Measurements from ENCODE around the gene FAM20B. TPM values are rescaled to one million over a fixed set of nuclear protein-coding genes. Genes with fewer than 3 reads are reported as not detected.
"Not testable (repeated sequence)": the region's sequence is repeated elsewhere in the genome, so short reads cannot be mapped to it uniquely, and the experiment has no call there.

The FAM20B gene
- total and polyA plus RNA-seq, 12 donors = 15.4 to 69.9 (median 38.3) TPM

DNA sequence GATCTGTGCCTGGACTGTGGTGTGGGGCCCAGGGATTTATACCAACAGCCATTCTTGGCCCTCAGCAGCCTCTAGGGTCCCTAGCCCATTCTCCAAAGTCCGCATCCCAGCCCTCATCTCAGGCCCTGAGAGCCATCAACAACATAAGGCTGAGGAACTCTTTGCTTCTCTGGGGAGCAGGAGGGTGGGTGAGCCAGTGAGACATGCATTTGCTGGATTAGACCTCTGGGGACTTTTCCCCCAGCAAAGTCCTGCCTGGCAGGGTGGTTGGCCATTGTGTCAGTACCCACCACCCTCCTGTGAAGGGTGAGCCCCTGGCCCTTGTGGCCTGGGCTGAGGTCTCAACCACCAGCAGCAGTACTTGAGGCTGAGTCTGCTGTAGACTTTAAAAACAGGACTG, 24.2 kb upstream of the FAM20B start:
- WGBS, 4 donors = 86 to 100% (median 97%) methylated on average over 1 of the region's 1 CpG
- intact Hi-C loops (cut with DNase I) = loop anchor here (5.0 kb wide), 3 partner anchors 189 to 469 kb away; no protein-coding TSS in a partner anchor
- Histone ChIP-seq H3K36me3 (replicated peaks in 1 of 2) (no peaks in the 10 kb centered on the region), H3K9me3 (replicated peaks in 1 of 3) (no peaks in the 10 kb centered on the region), H3K4me3 (no peak overlapping the region), H3K27me3 (no peaks in the 10 kb centered on the region), H3K27ac (no peak overlapping the region), H3K4me1 (replicated peaks in 1 of 2) (no peaks in the 10 kb centered on the region)
- DNase-seq = no peak
- TF ChIP-seq CTCF (IDR thresholded peaks at IDR 0.05) (no peak), POLR2A (IDR thresholded peaks at IDR 0.05) (no peak)

GRCh38 chr1:179002064-179002463, 23.6 kb upstream of the FAM20B start:
- intact Hi-C loops (cut with DNase I) = loop anchor here (2.0 to 5.0 kb wide), 4 partner anchors 190 to 470 kb away; no protein-coding TSS in a partner anchor
- H3K27ac ChIP-seq, DNase-seq: not testable (repeated sequence)

GRCh38 chr1:179002552-179003345, 22.9 kb upstream of the FAM20B start:
- H3K27me3 ChIP-seq = no peaks in the 10 kb centered on the region
- H3K4me1 ChIP-seq (replicated peaks in 1 of 2) = no peaks in the 10 kb centered on the region
- peak; percentile 60 to 87 (median 76) for DNase-seq
- WGBS, 4 donors = 24 to 38% (median 26%) methylated on average over 12 to 20 of the region's 20 CpGs
- no peaks in the 10 kb centered on the region for H3K36me3 ChIP-seq (replicated peaks in 1 of 2)
- TF ChIP-seq POLR2A (IDR thresholded peaks at IDR 0.05) (no peak), CTCF (IDR thresholded peaks at IDR 0.05) (peak; percentile 91 to 99 (median 94))
- H3K4me3 ChIP-seq = peak overlapping the region in 1 of 4 donors; percentile 25
- no peak overlapping the region for H3K27ac ChIP-seq
- H3K9me3 ChIP-seq (replicated peaks in 1 of 3) = no peaks in the 10 kb centered on the region
- intact Hi-C loops (cut with DNase I) = loop anchor here (2.0 to 5.0 kb wide), 4 partner anchors 190 to 470 kb away; no protein-coding TSS in a partner anchor

More at GRCh38 chr1:179002064-179002463, 23.6 kb upstream of the FAM20B start:
- WGBS, 4 donors = 94 to 95% (median 94%) methylated on average over 4 to 8 of the region's 8 CpGs
- H3K4me1 ChIP-seq (replicated peaks in 1 of 2); H3K27me3 ChIP-seq; H3K9me3 ChIP-seq (replicated peaks in 1 of 3); H3K36me3 ChIP-seq (replicated peaks in 1 of 2); H3K4me3 ChIP-seq: not testable (repeated sequence)

DNA sequence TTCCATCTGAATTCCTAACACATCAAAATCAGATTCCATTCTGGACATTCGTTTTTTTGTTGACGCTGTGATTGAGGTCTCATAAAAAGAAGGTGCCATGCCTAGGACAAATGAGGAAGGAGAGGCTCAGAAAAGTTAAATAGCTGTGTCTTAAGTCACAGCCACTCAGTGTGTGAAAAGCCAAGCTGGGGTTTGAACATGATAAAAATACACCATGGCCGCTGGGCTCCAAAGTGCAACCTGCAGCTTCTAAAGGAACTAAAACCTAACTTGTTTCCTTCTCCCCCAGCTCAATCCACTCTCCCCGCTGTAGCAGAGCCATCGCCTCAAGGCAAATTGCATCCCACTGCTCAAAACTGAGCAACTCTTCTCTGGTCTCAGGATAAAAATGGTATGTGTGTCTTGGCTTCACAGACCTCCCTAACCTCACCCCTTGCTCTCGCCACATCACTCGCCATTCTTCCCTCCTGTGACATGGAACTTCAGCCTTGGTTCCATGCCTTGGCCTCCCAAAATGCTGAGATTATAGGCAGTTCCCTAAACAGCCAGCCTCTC, 22.1 kb upstream of the FAM20B start:
- TF ChIP-seq CTCF (IDR thresholded peaks at IDR 0.05) (no peak), POLR2A (IDR thresholded peaks at IDR 0.05) (no peak)
- WGBS, 4 donors = 83 to 88% (median 86%) methylated on average over 7 of the region's 7 CpGs
- no peaks in the 10 kb centered on the region for H3K27me3 ChIP-seq
- no peak overlapping the region for H3K27ac ChIP-seq
- H3K9me3 ChIP-seq (replicated peaks in 1 of 3) = no peaks in the 10 kb centered on the region
- no peaks in the 10 kb centered on the region for H3K4me1 ChIP-seq (replicated peaks in 1 of 2)
- intact Hi-C loops (cut with DNase I) = loop anchor here (2.0 to 5.0 kb wide), 4 partner anchors 191 to 471 kb away; no protein-coding TSS in a partner anchor
- no peaks in the 10 kb centered on the region for H3K36me3 ChIP-seq (replicated peaks in 1 of 2)
- DNase-seq = no peak
- no peak overlapping the region for H3K4me3 ChIP-seq

All from adrenal gland (tissue), 12 donors.